H9 (cell line): ENCODE results near the gene QSER1. TPM values are rescaled to one million over a fixed set of nuclear protein-coding genes. Genes with fewer than 3 reads are reported as not detected.

Experiments used
- DNase-seq: peaks from one replicate; pipeline ENCODE4 v3.0.0-alpha.2; 2017
- H2AFZ ChIP-seq: one replicate; pipeline ENCODE4 v1.6.1; 2013; ENCODE audit warnings: mild to moderate bottlenecking, low read length, control low read depth, moderate library complexity
- H2AK5ac ChIP-seq: 2 replicates; pipeline ENCODE4 v1.6.1; 2013; ENCODE audit warnings: low read length, control low read depth, mixed read lengths; ENCODE audit not compliant: insufficient read length
- H2BK120ac ChIP-seq: one replicate; pipeline ENCODE4 v1.6.1; 2013; ENCODE audit warnings: low read depth, mild to moderate bottlenecking, low read length, control low read depth, inconsistent platforms; ENCODE audit not compliant: poor library complexity, severe bottlenecking
- H2BK12ac ChIP-seq: 2 replicates; pipeline ENCODE4 v1.6.1; 2013; ENCODE audit warnings: low read length, control low read depth, mixed read lengths, low read depth; ENCODE audit not compliant: insufficient read length
- H2BK15ac ChIP-seq: 2 replicates; pipeline ENCODE4 v1.6.1; 2013; ENCODE audit warnings: low read depth, low read length, control low read depth
- H2BK20ac ChIP-seq: one replicate; pipeline ENCODE4 v1.6.1; 2013; ENCODE audit warnings: low read depth, mild to moderate bottlenecking, low read length, control low read depth, inconsistent platforms; ENCODE audit not compliant: poor library complexity, severe bottlenecking
- H2BK5ac ChIP-seq: 2 replicates; pipeline ENCODE4 v1.6.1; 2013; ENCODE audit warnings: low read length, control low read depth, mixed read lengths; ENCODE audit not compliant: insufficient read length
- H3K14ac ChIP-seq: 2 replicates; pipeline ENCODE4 v1.6.1; 2013; ENCODE audit warnings: low read length, control low read depth; ENCODE audit not compliant: insufficient read depth
- H3K18ac ChIP-seq: 2 replicates; pipeline ENCODE4 v1.6.1; 2013; ENCODE audit warnings: low read depth, mild to moderate bottlenecking, mixed read lengths, low read length, control low read depth; ENCODE audit not compliant: insufficient read length
- H3K23ac ChIP-seq: 2 replicates; pipeline ENCODE4 v1.6.1; 2013; ENCODE audit warnings: low read length, control low read depth, mixed read lengths, low read depth; ENCODE audit not compliant: insufficient read length
- H3K23me2 ChIP-seq: 2 replicates; pipeline ENCODE4 v1.6.1; 2013; ENCODE audit warnings: low read depth, mild to moderate bottlenecking, mixed read lengths, low read length, control low read depth; ENCODE audit not compliant: insufficient read length, poor library complexity, severe bottlenecking
- H3K27ac ChIP-seq: 2 replicates; pipeline ENCODE4 v1.5.1; 2013; ENCODE audit warnings: low read length, control low read depth, mixed read lengths, low read depth; ENCODE audit not compliant: insufficient read length
- H3K27me3 ChIP-seq: 2 replicates; pipeline ENCODE4 v1.6.1; 2013; ENCODE audit warnings: low read length, control low read depth, inconsistent platforms; ENCODE audit not compliant: insufficient read depth
- H3K4ac ChIP-seq: 2 replicates; pipeline ENCODE4 v1.6.1; 2013; ENCODE audit warnings: low read depth, mild to moderate bottlenecking, control low read depth, inconsistent platforms, low read length, moderate library complexity
- H3K4me1 ChIP-seq: 2 replicates; pipeline ENCODE4 v1.6.1; 2013; ENCODE audit warnings: low read length, control low read depth, inconsistent platforms; ENCODE audit not compliant: insufficient read depth
- H3K4me2 ChIP-seq: 2 replicates; pipeline ENCODE4 v1.6.1; 2013; ENCODE audit warnings: low read length, control low read depth, mixed read lengths; ENCODE audit not compliant: insufficient read length, insufficient read depth
- H3K56ac ChIP-seq: 2 replicates; pipeline ENCODE4 v1.6.1; 2013; ENCODE audit warnings: low read depth, mild to moderate bottlenecking, mixed read lengths, low read length, control low read depth; ENCODE audit not compliant: insufficient read length
- H3K79me1 ChIP-seq: 2 replicates; pipeline ENCODE4 v1.6.1; 2013; ENCODE audit warnings: low read depth, mild to moderate bottlenecking, moderate library complexity, low read length, control low read depth, inconsistent platforms; ENCODE audit not compliant: insufficient read depth, poor library complexity, severe bottlenecking
- H3K79me2 ChIP-seq: 2 replicates; pipeline ENCODE4 v1.6.1; 2013; ENCODE audit warnings: low read length, control low read depth, inconsistent platforms; ENCODE audit not compliant: insufficient read depth
- H3K9ac ChIP-seq: 2 replicates; pipeline ENCODE4 v1.6.1; 2013; ENCODE audit warnings: low read length, control low read depth, mixed read lengths; ENCODE audit not compliant: insufficient read length; ENCODE audit errors: extremely low read depth
- H3K9me3 ChIP-seq: one replicate; pipeline ENCODE4 v1.6.1; 2013; ENCODE audit warnings: low read depth, low read length, inconsistent platforms; ENCODE audit not compliant: control insufficient read depth
- H3T11ph ChIP-seq: one replicate; pipeline ENCODE4 v1.6.1; 2013; ENCODE audit warnings: mild to moderate bottlenecking, low read length, control low read depth, inconsistent platforms
- H4K20me1 ChIP-seq: one replicate; pipeline ENCODE4 v1.6.1; 2013; ENCODE audit not compliant: control insufficient read depth, insufficient read length, insufficient read depth
- H4K5ac ChIP-seq: 2 replicates; pipeline ENCODE4 v1.6.1; 2013; ENCODE audit warnings: low read depth, mild to moderate bottlenecking, mixed read lengths, low read length, control low read depth; ENCODE audit not compliant: insufficient read length
- H4K8ac ChIP-seq: replicated peaks from 2 replicates; pipeline ENCODE4 v1.6.1; 2013; ENCODE audit warnings: low read length, control low read depth, mixed read lengths, low read depth; ENCODE audit not compliant: insufficient read length
- H4K91ac ChIP-seq: 2 replicates; pipeline ENCODE4 v1.6.1; 2013; ENCODE audit warnings: low read depth, mild to moderate bottlenecking, moderate library complexity, mixed read lengths, low read length, control low read depth; ENCODE audit not compliant: insufficient read length
- H3K27ac Mint-ChIP-seq, 3 experiments: 2 replicates in 2 of 3; 3 replicates in 1 of 3; pipeline ENCODE4 v1.8.0; 2020 to 2021; ENCODE audit warnings: mixed read lengths in 3 of 3, mild to moderate bottlenecking in 1 of 3, moderate library complexity in 1 of 3
- H3K27me3 Mint-ChIP-seq: 2 replicates; pipeline ENCODE4 v1.8.0; 2021; ENCODE audit warnings: low read depth, mild to moderate bottlenecking, moderate library complexity, mixed read lengths
- H3K36me3 Mint-ChIP-seq, 3 experiments: 2 replicates in 2 of 3; 3 replicates in 1 of 3; pipeline ENCODE4 v1.8.0; 2020 to 2021; ENCODE audit warnings: low read depth in 3 of 3, mixed read lengths in 3 of 3; ENCODE audit not compliant: insufficient read depth in 1 of 3
- H3K4me1 Mint-ChIP-seq, 2 experiments: 2 replicates each; pipeline ENCODE4 v1.8.0; 2020; ENCODE audit warnings: mixed read lengths in 2 of 2
- H3K4me3 Mint-ChIP-seq, 2 experiments: 2 replicates in 1 of 2; 3 replicates in 1 of 2; pipeline ENCODE4 v1.8.0; 2020 to 2021; ENCODE audit warnings: mild to moderate bottlenecking in 2 of 2, mixed read lengths in 2 of 2, moderate library complexity in 1 of 2
- H3K9me3 Mint-ChIP-seq, 2 experiments: 2 replicates in 1 of 2; 3 replicates in 1 of 2; pipeline ENCODE4 v1.8.0; 2020; ENCODE audit warnings: mild to moderate bottlenecking in 2 of 2, mixed read lengths in 2 of 2, moderate library complexity in 1 of 2
- CTCF ChIP-seq: fragments of 200-600 bp; sonication (generic); conservative IDR thresholded peaks from 3 replicates; pipeline ENCODE4 v1.8.0; 2021; ENCODE audit warnings: antibody characterized with exemption, mild to moderate bottlenecking
- WGBS: extraction: QIAGEN DNeasy Blood & Tissue Kit; methylation state at CpG from one replicate; pipeline ENCODE4 v1.1.7; 2013; ENCODE audit warnings: missing lambda C conversion rate, low lambda C conversion rate, mixed read lengths; ENCODE audit not compliant: insufficient read length; ENCODE audit errors: extremely low coverage; 5-methylcytosine and 5-hydroxymethylcytosine counted together
- total RNA-seq: library from RNA; stranded (reverse); gene quantifications from 2 replicates; pipeline ENCODE4 v1.2.1, GENCODE V29; 2021

QSER1 gene
- total RNA-seq, 1 experiment from 2014 or later: 139 TPM

- H3K9me3 ChIP-seq: no peaks in the 10 kb centered on the region
- no peaks in the 10 kb centered on the region for H3K79me1 ChIP-seq
- no peak overlapping the region for H3K23ac ChIP-seq
- no peaks in the 10 kb centered on the region for H4K20me1 ChIP-seq
- H3K27me3 Mint-ChIP-seq: no peaks in the 10 kb centered on the region
- H3K36me3 Mint-ChIP-seq: peaks cover 0 to 1% (median 0%) of the 10 kb centered on the region in 3 experiments; a peak in 1 of 7 replicates
- H2BK15ac ChIP-seq: no peak overlapping the region
- no peak overlapping the region for H4K5ac ChIP-seq
- no peak overlapping the region for H2BK5ac ChIP-seq
- no peak overlapping the region for H3K4ac ChIP-seq
- no peak overlapping the region for H3T11ph ChIP-seq
- H3K23me2 ChIP-seq: no peaks in the 10 kb centered on the region
- no peak overlapping the region for H2BK12ac ChIP-seq
- no peak overlapping the region for H4K8ac ChIP-seq
- H2AK5ac ChIP-seq: no peak overlapping the region
- no peak overlapping the region for H2BK20ac ChIP-seq
- no peak overlapping the region for H3K27ac Mint-ChIP-seq
- H3K18ac ChIP-seq: no peak overlapping the region
- H3K4me1 ChIP-seq: no peaks in the 10 kb centered on the region
- no peak overlapping the region for H3K4me3 Mint-ChIP-seq
- H3K79me2 ChIP-seq: no peaks in the 10 kb centered on the region
- H3K14ac ChIP-seq: no peak overlapping the region
- DNase-seq: no peak
- TF ChIP-seq CTCF: no peak
- H3K9me3 Mint-ChIP-seq: no peaks in the 10 kb centered on the region
- H2AFZ ChIP-seq: no peak overlapping the region
- no peak overlapping the region for H3K4me2 ChIP-seq
- H3K9ac ChIP-seq: no peak overlapping the region
- no peak overlapping the region for H2BK120ac ChIP-seq
- H3K27me3 ChIP-seq: no peaks in the 10 kb centered on the region
- no peak overlapping the region for H4K91ac ChIP-seq
- H3K4me1 Mint-ChIP-seq: no peaks in the 10 kb centered on the region
- no peak overlapping the region for H3K56ac ChIP-seq
- no peak overlapping the region for H3K27ac ChIP-seq
- no CpG with 5 or more reads among the region's 3 CpGs for WGBS
These were observed 30.6 kb upstream of the QSER1 start for GRCh38 chr11:32861850-32862577.
